GM23338 (cell line): Measurements from ENCODE around the gene PBX3. TPM values are rescaled to one million over a fixed set of nuclear protein-coding genes. Genes with fewer than 3 reads are reported as not detected.

Experiments used
- ATAC-seq: fragments of 200-7000 bp; cut with Tn5 transposase; 3 replicates; pipeline ENCODE4 v1.9.1; 2020
- DNase-seq: peaks from one replicate; pipeline ENCODE4 v3.0.0-alpha.2; 2015; ENCODE audit warnings: low spot score
- H2AFZ ChIP-seq: fragments of 200-600 bp; sonication (generic); 2 replicates; pipeline ENCODE4 v1.8.0; 2016; ENCODE audit warnings: antibody characterized with exemption, mild to moderate bottlenecking, moderate library complexity
- H3F3A ChIP-seq: fragments of 200-600 bp; sonication (generic); replicated peaks from 2 replicates; pipeline ENCODE4 v1.8.0; 2017; ENCODE audit warnings: antibody characterized with exemption, mixed run types, low read depth
- H3K27ac ChIP-seq: fragments of 200-600 bp; sonication (generic); 2 replicates; pipeline ENCODE4 v1.6.1; 2016; ENCODE audit warnings: low read depth
- H3K27me3 ChIP-seq: fragments of 200-600 bp; sonication (generic); 2 replicates; pipeline ENCODE4 v1.8.0; 2016; ENCODE audit warnings: mild to moderate bottlenecking, mixed run types, moderate library complexity; ENCODE audit not compliant: insufficient read depth
- H3K36me3 ChIP-seq: fragments of 200-600 bp; sonication (generic); 2 replicates; pipeline ENCODE4 v1.8.0; 2016; ENCODE audit warnings: mild to moderate bottlenecking; ENCODE audit not compliant: insufficient read depth
- H3K4me1 ChIP-seq: fragments of 200-600 bp; sonication (generic); 2 replicates; pipeline ENCODE4 v1.8.0; 2016; ENCODE audit warnings: mild to moderate bottlenecking, moderate library complexity; ENCODE audit not compliant: insufficient read depth
- H3K4me2 ChIP-seq: fragments of 200-600 bp; sonication (generic); 2 replicates; pipeline ENCODE4 v1.7.1; 2017; ENCODE audit warnings: mixed run types
- H3K4me3 ChIP-seq: fragments of 200-600 bp; sonication (generic); 2 replicates; pipeline ENCODE4 v1.6.1; 2016; ENCODE audit warnings: mixed run types
- H3K79me2 ChIP-seq: fragments of 200-600 bp; sonication (generic); replicated peaks from 2 replicates; pipeline ENCODE4 v1.8.0; 2017; ENCODE audit warnings: mild to moderate bottlenecking; ENCODE audit not compliant: insufficient read depth
- H3K9me2 ChIP-seq: fragments of 200-600 bp; sonication (generic); 2 replicates; pipeline ENCODE4 v1.8.0; 2017; ENCODE audit not compliant: insufficient read depth
- H4K20me1 ChIP-seq: fragments of 200-600 bp; sonication (generic); replicated peaks from 2 replicates; pipeline ENCODE4 v1.8.0; 2017; ENCODE audit warnings: mild to moderate bottlenecking; ENCODE audit not compliant: insufficient read depth
- H3K27ac Mint-ChIP-seq: 2 replicates; pipeline ENCODE4 v1.8.0; 2020; ENCODE audit warnings: inconsistent platforms, mild to moderate bottlenecking, moderate library complexity, mixed read lengths
- H3K27me3 Mint-ChIP-seq: 3 replicates; pipeline ENCODE4 v1.8.0; 2022; ENCODE audit warnings: low read depth, mild to moderate bottlenecking, moderate library complexity, mixed read lengths, inconsistent platforms; ENCODE audit not compliant: insufficient read depth, poor library complexity
- H3K36me3 Mint-ChIP-seq: 3 replicates; pipeline ENCODE4 v1.8.0; 2021; ENCODE audit warnings: low read depth, mild to moderate bottlenecking, inconsistent platforms, moderate library complexity, mixed read lengths
- H3K4me1 Mint-ChIP-seq: 3 replicates; pipeline ENCODE4 v1.8.0; 2020; ENCODE audit warnings: mild to moderate bottlenecking, inconsistent platforms, mixed read lengths
- H3K4me3 Mint-ChIP-seq: 3 replicates; pipeline ENCODE4 v1.8.0; 2021; ENCODE audit warnings: moderate library complexity, mild to moderate bottlenecking, inconsistent platforms, mixed read lengths
- H3K9me3 Mint-ChIP-seq: 3 replicates; pipeline ENCODE4 v1.8.0; 2020; ENCODE audit warnings: moderate library complexity, mild to moderate bottlenecking, inconsistent platforms, mixed read lengths
- EZH2 ChIP-seq: fragments of 200-600 bp; sonication (generic); IDR thresholded peaks from one replicate; pipeline ENCODE4 v1.8.0; 2017; ENCODE audit warnings: antibody characterized with exemption, mild to moderate bottlenecking, low read depth; ENCODE audit not compliant: unreplicated experiment
- NANOG ChIP-seq: IDR thresholded peaks from 2 replicates; pipeline ENCODE4 v1.6.1; 2016; ENCODE audit warnings: antibody characterized with exemption, borderline replicate concordance
- POLR2AphosphoS5 ChIP-seq: IDR thresholded peaks from 2 replicates; pipeline ENCODE4 v1.6.1; 2016; ENCODE audit warnings: antibody characterized with exemption, low read depth
- ZNF114 ChIP-seq: fragments of 250-450 bp; sonication (Bioruptor Pico); IDR thresholded peaks from 2 replicates; pipeline ENCODE4 v1.5.0; 2020; ENCODE audit warnings: mild to moderate bottlenecking, moderate library complexity
- ZNF462 ChIP-seq: fragments of 250-450 bp; sonication (Bioruptor Pico); IDR thresholded peaks from 2 replicates; pipeline ENCODE4 v1.5.0; 2020; ENCODE audit warnings: mild to moderate bottlenecking, moderate library complexity
- polyA plus RNA-seq: library from polyadenylated mRNA; unstranded; fragments of >200 nt; fragmentation: Nextera tagmentation; extraction: Ambion mirVana; gene quantifications from 2 replicates; pipeline ENCODE4 v1.2.1, GENCODE V29; 2016
- total RNA-seq: library from RNA; depleted of rRNA; stranded (reverse); fragments of >200 nt; shearing (Covaris generic); gene quantifications from 2 replicates; pipeline ENCODE4 v1.2.3, GENCODE V29; 2014
- TF ChIP-seq, protein P1 (sequence below), 2 experiments: fragments of 200-600 bp in 1 of 2; sonication (generic) in 1 of 2; conservative IDR thresholded peaks; 2 replicates each; pipeline versions ENCODE4 v1.5.1 to v1.6.1; 2016 to 2017; ENCODE audit warnings: antibody characterized with exemption in 2 of 2, low read depth in 2 of 2, mild to moderate bottlenecking in 2 of 2, moderate library complexity in 1 of 2

The PBX3 gene
- total and polyA plus RNA-seq, 2 experiments from 2014 or later, result 28.9 to 50.5 TPM

- TF ChIP-seq ZNF462 (CRISPR knock-in tag) (no peak), EZH2 (no peak), POLR2AphosphoS5 (no peak), ZNF114 (CRISPR knock-in tag) (no peak), NANOG (no peak)
These were observed 173.2 kb downstream of the PBX3 start (continued) for GRCh38 chr9:125920402-125920801.

GRCh38 chr9:125922854-125923253 lies 175.7 kb downstream of the PBX3 start:
- Histone ChIP-seq H3K4me1 (peaks cover 5% of the 10 kb centered on the region; the same call in 1 of the 2 replicates), H3F3A (no peaks in the 10 kb centered on the region), H4K20me1 (no peaks in the 10 kb centered on the region), H3K36me3 (no peaks in the 10 kb centered on the region), H2AFZ (no peak overlapping the region), H3K4me3 (no peak overlapping the region), H3K27ac (no peak overlapping the region), H3K27me3 (no peaks in the 10 kb centered on the region), H3K79me2 (peaks cover 2% of the 10 kb centered on the region; the same call in 1 of the 2 replicates), H3K4me2 (no peak overlapping the region), H3K9me2 (no peaks in the 10 kb centered on the region)
- Mint-ChIP-seq H3K4me1 (peaks cover 12% of the 10 kb centered on the region), H3K27ac (no peak overlapping the region), H3K27me3 (no peaks in the 10 kb centered on the region), H3K4me3 (no peak overlapping the region), H3K36me3 (peaks cover 9% of the 10 kb centered on the region; the same call in 2 of the 3 replicates), H3K9me3 (no peaks in the 10 kb centered on the region)
- no peak for ATAC-seq
- DNase-seq, result no peak
- TF ChIP-seq NANOG (no peak), ZNF462 (CRISPR knock-in tag) (no peak)
- TF ChIP-seq, protein P1, sequence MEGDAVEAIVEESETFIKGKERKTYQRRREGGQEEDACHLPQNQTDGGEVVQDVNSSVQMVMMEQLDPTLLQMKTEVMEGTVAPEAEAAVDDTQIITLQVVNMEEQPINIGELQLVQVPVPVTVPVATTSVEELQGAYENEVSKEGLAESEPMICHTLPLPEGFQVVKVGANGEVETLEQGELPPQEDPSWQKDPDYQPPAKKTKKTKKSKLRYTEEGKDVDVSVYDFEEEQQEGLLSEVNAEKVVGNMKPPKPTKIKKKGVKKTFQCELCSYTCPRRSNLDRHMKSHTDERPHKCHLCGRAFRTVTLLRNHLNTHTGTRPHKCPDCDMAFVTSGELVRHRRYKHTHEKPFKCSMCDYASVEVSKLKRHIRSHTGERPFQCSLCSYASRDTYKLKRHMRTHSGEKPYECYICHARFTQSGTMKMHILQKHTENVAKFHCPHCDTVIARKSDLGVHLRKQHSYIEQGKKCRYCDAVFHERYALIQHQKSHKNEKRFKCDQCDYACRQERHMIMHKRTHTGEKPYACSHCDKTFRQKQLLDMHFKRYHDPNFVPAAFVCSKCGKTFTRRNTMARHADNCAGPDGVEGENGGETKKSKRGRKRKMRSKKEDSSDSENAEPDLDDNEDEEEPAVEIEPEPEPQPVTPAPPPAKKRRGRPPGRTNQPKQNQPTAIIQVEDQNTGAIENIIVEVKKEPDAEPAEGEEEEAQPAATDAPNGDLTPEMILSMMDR (conservative IDR thresholded peaks at IDR 0.05; ENCODE audit: low read depth in 2 of 2), result no peak
